Measurements from ENCODE around the gene ADAMTSL4. TPM values are rescaled to one million over a fixed set of nuclear protein-coding genes. Genes with fewer than 3 reads are reported as not detected.

Gene ADAMTSL4
- total and polyA plus RNA-seq, 3 donors from 2014 or later = 8.9 to 14.2 (median 10.0) TPM

- Histone ChIP-seq H3K36me3 (ENCODE audit: low read depth, missing control alignments) (no peaks in the 10 kb centered on the region), H3K27me3 (no peaks in the 10 kb centered on the region), H3K9me3 (no peaks in the 10 kb centered on the region), H3K4me3 (peak overlapping the region in 1 of 2 donors; percentile 60), H3K27ac (peak overlapping the region; percentile 82 to 87), H3K4me1 (peaks cover 39% of the 10 kb centered on the region)
- 41 to 44% methylated on average over 17 to 22 of the region's 22 CpGs for WGBS, 2 donors
- intact Hi-C loops (cut with DNase I; ENCODE audit: low total_unique reads) = loop anchor here (10.0 kb wide), 1 partner anchor 86 kb away; no protein-coding TSS in a partner anchor
- no peak for DNase-seq
- TF ChIP-seq, protein P1, sequence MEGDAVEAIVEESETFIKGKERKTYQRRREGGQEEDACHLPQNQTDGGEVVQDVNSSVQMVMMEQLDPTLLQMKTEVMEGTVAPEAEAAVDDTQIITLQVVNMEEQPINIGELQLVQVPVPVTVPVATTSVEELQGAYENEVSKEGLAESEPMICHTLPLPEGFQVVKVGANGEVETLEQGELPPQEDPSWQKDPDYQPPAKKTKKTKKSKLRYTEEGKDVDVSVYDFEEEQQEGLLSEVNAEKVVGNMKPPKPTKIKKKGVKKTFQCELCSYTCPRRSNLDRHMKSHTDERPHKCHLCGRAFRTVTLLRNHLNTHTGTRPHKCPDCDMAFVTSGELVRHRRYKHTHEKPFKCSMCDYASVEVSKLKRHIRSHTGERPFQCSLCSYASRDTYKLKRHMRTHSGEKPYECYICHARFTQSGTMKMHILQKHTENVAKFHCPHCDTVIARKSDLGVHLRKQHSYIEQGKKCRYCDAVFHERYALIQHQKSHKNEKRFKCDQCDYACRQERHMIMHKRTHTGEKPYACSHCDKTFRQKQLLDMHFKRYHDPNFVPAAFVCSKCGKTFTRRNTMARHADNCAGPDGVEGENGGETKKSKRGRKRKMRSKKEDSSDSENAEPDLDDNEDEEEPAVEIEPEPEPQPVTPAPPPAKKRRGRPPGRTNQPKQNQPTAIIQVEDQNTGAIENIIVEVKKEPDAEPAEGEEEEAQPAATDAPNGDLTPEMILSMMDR (IDR thresholded peaks at IDR 0.05) = no peak
- TF ChIP-seq POLR2A (IDR thresholded peaks at IDR 0.05) = no peak
These were observed 1.2 kb downstream of the ADAMTSL4 start for GRCh38 chr1:150550222-150551050.

GRCh38 chr1:150551051-150551783, 2.0 kb downstream of the ADAMTSL4 start:
- Histone ChIP-seq H3K27ac (peak overlapping the region; percentile 71 to 82), H3K4me3 (no peak overlapping the region), H3K27me3 (no peaks in the 10 kb centered on the region), H3K9me3 (no peaks in the 10 kb centered on the region), H3K4me1 (peaks cover 39% of the 10 kb centered on the region), H3K36me3 (ENCODE audit: low read depth, missing control alignments) (no peaks in the 10 kb centered on the region)
- 75 to 78% methylated on average over 11 of the region's 11 CpGs for WGBS, 2 donors
- TF ChIP-seq, protein P1 (IDR thresholded peaks at IDR 0.05) = no peak
- no peak for TF ChIP-seq POLR2A (IDR thresholded peaks at IDR 0.05)
- intact Hi-C loops (cut with DNase I; ENCODE audit: low total_unique reads) = loop anchor here (10.0 kb wide), 1 partner anchor 86 kb away; no protein-coding TSS in a partner anchor
- DNase-seq = no peak

GRCh38 chr1:150551784-150552127, 2.5 kb downstream of the ADAMTSL4 start:
- 53 to 58% methylated on average over 1 of the region's 1 CpG for WGBS, 2 donors
- H3K4me1 ChIP-seq = peaks cover 39% of the 10 kb centered on the region
- no peak for DNase-seq
- H3K27ac ChIP-seq = peak overlapping the region; percentile 56 to 60
- no peaks in the 10 kb centered on the region for H3K36me3 ChIP-seq (ENCODE audit: low read depth, missing control alignments)
- H3K27me3 ChIP-seq = no peaks in the 10 kb centered on the region
- intact Hi-C loops (cut with DNase I; ENCODE audit: low total_unique reads) = loop anchor here (10.0 kb wide), 1 partner anchor 87 kb away; no protein-coding TSS in a partner anchor
- H3K4me3 ChIP-seq = no peak overlapping the region
- H3K9me3 ChIP-seq = no peaks in the 10 kb centered on the region
- TF ChIP-seq, protein P1 (IDR thresholded peaks at IDR 0.05) = no peak
- no peak for TF ChIP-seq POLR2A (IDR thresholded peaks at IDR 0.05)

DNA sequence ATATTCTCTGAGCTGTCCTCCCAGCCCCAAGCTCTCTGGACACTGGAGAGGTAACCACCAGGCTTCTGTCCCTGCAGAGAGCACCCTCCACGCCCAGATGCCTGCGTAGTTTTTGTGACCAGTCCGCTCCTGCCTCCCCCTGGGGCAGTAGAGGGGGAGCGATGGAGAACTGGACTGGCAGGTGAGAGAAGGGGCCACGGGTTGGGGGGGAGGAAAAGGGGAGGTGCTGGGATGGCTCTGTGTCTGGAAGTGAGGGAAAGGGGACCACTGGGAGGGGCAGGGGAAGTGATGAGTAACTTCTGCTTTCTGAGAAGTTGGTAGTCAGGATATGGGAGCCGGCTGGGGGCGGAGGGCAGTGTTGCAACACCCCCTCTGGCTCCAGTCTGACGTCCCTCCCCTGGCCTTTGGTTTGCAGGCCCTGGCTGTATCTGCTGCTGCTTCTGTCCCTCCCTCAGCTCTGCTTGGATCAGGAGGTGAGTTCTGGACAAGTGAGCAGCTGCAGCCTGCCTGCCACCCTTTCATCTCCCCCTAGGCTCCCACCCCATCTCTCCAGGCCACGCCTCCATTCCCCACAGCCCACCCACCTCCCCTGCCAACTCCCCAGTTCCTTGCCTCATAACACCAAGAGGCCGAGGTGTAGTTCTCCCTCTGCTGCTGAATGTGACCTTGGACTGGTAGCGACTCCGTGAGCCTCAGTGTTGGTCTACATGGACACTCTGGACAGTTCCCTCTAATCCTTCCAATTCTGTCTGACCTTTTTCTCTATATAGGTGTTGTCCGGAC, 3.1 kb downstream of the ADAMTSL4 start:
- H3K4me3 ChIP-seq = no peak overlapping the region
- H3K4me1 ChIP-seq = peaks cover 39% of the 10 kb centered on the region
- 30 to 49% methylated on average over 11 to 13 of the region's 13 CpGs for WGBS, 2 donors
- DNase-seq = peak; percentile 81
- no peaks in the 10 kb centered on the region for H3K27me3 ChIP-seq
- no peaks in the 10 kb centered on the region for H3K9me3 ChIP-seq
- intact Hi-C loops (cut with DNase I; ENCODE audit: low total_unique reads) = loop anchor here (10.0 kb wide), 1 partner anchor 88 kb away; no protein-coding TSS in a partner anchor
- no peaks in the 10 kb centered on the region for H3K36me3 ChIP-seq (ENCODE audit: low read depth, missing control alignments)
- H3K27ac ChIP-seq = peak overlapping the region; percentile 60 to 74
- TF ChIP-seq, protein P1 (IDR thresholded peaks at IDR 0.05) = no peak
- no peak for TF ChIP-seq POLR2A (IDR thresholded peaks at IDR 0.05)
